Prostate gland (tissue), 2 donors: ENCODE measurements around the gene RAVER2.

Experiments
- CTCF ChIP-seq, 4 experiments: fragments of 200-600 bp in 2 of 4; fragments of 450-650 bp in 2 of 4; sonication (generic) in 2 of 4; IDR thresholded peaks; 1 replicate in 3 of 4; 2 replicates in 1 of 4; pipeline ENCODE4 v1.5.1; 2016 to 2019; ENCODE audit warnings: antibody characterized with exemption in 4 of 4, mild to moderate bottlenecking in 2 of 4, moderate library complexity in 2 of 4
- POLR2AphosphoS5 ChIP-seq: sonication (generic); formaldehyde crosslinking; IDR thresholded peaks from one replicate; pipeline ENCODE4 v1.6.1; 2017; ENCODE audit warnings: antibody characterized with exemption

DNA sequence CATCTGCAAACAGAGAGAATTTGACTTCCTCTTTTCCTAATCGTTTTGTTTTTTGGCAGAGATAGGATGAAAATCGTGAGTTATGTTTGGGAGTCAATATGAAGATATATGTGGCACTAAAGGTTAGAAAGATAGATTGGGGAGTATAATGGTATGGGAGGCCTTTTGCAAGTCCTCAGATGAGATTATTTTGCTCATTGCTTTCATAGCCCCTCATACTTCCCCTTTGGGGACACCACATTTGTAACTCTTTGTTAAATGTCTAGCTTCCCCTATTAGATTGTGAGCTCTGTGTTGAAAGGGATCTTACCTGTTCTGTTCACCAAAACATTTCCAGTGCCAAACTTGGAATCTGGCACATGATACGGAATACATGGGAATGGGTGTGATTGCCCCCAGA lies 30.2 kb downstream of the RAVER2 start:
- TF ChIP-seq CTCF (IDR thresholded peaks at IDR 0.05) (no peak), POLR2AphosphoS5 (no peak)
